HFFc6 (cell line): ENCODE data around the gene SIX5. TPM values are rescaled to one million over a fixed set of nuclear protein-coding genes. Genes with fewer than 3 reads are reported as not detected.
A peak's percentile ranks its signal among the peaks of the same experiment; 100 is the strongest.

Source experiments
- DNase-seq: peaks from one replicate; pipeline ENCODE4 v3.0.0-alpha.2; 2018
- H3K27ac Mint-ChIP-seq: 2 replicates; pipeline ENCODE4 v1.8.0; 2020; ENCODE audit warnings: mild to moderate bottlenecking, mixed read lengths
- H3K27me3 Mint-ChIP-seq: 2 replicates; pipeline ENCODE4 v1.8.0; 2021; ENCODE audit warnings: mild to moderate bottlenecking, moderate library complexity, mixed read lengths; ENCODE audit not compliant: insufficient read depth
- H3K36me3 Mint-ChIP-seq: 2 replicates; pipeline ENCODE4 v1.8.0; 2021; ENCODE audit warnings: low read depth, mixed read lengths
- H3K4me1 Mint-ChIP-seq: 2 replicates; pipeline ENCODE4 v1.8.0; 2020; ENCODE audit warnings: low read depth, mixed read lengths
- H3K4me3 Mint-ChIP-seq: 2 replicates; pipeline ENCODE4 v1.8.0; 2020; ENCODE audit warnings: mild to moderate bottlenecking, moderate library complexity, mixed read lengths
- H3K9me3 Mint-ChIP-seq: 2 replicates; pipeline ENCODE4 v1.8.0; 2020; ENCODE audit warnings: mild to moderate bottlenecking, mixed read lengths
- CTCF ChIP-seq: fragments of 200-600 bp; sonication (generic); IDR thresholded peaks from 2 replicates; pipeline ENCODE4 v1.5.0; 2021; ENCODE audit warnings: antibody characterized with exemption, mild to moderate bottlenecking
- total RNA-seq, 6 experiments: library from RNA; stranded (reverse); fragmentation: NEBNext Ultra II Directional; extraction: Animal tissue kit (Norgen Biotek cat#: 25700); gene quantifications; 2 replicates in 1 of 6; 3 replicates in 5 of 6; pipeline ENCODE4 v1.2.3, GENCODE V29; 2021

The SIX5 gene
- total RNA-seq, 6 experiments from 2014 or later, result 14.0 to 15.1 (median 14.4) TPM

GRCh38 chr19:45780448-45781213, 11.6 kb upstream of the SIX5 start:
- H3K36me3 Mint-ChIP-seq, result peaks cover 30% of the 10 kb centered on the region
- H3K27ac Mint-ChIP-seq, result peak overlapping the region; percentile 69
- TF ChIP-seq CTCF, result no peak

GRCh38 chr19:45780146-45780447, 11.0 kb upstream of the SIX5 start:
- peaks cover 35% of the 10 kb centered on the region for H3K4me1 Mint-ChIP-seq
- H3K4me3 Mint-ChIP-seq, result peak overlapping the region; percentile 83; the same call in 1 of the 2 replicates
- H3K27ac Mint-ChIP-seq, result no peak overlapping the region
- TF ChIP-seq CTCF, result no peak
- H3K9me3 Mint-ChIP-seq, result no peaks in the 10 kb centered on the region
- no peak for DNase-seq
- peaks cover 4% of the 10 kb centered on the region; the same call in 1 of the 2 replicates for H3K27me3 Mint-ChIP-seq
- peaks cover 30% of the 10 kb centered on the region for H3K36me3 Mint-ChIP-seq

More at GRCh38 chr19:45780448-45781213, 11.6 kb upstream of the SIX5 start:
- H3K4me1 Mint-ChIP-seq, result peaks cover 35% of the 10 kb centered on the region
- peak overlapping the region; percentile 83 for H3K4me3 Mint-ChIP-seq
- peaks cover 4% of the 10 kb centered on the region; the same call in 1 of the 2 replicates for H3K27me3 Mint-ChIP-seq
- DNase-seq, result no peak
- no peaks in the 10 kb centered on the region for H3K9me3 Mint-ChIP-seq

GRCh38 chr19:45779231-45780145, 10.4 kb upstream of the SIX5 start:
- Mint-ChIP-seq H3K4me3 (no peak overlapping the region), H3K9me3 (no peaks in the 10 kb centered on the region), H3K36me3 (peaks cover 30% of the 10 kb centered on the region), H3K4me1 (peaks cover 29% of the 10 kb centered on the region), H3K27me3 (peaks cover 4% of the 10 kb centered on the region; the same call in 1 of the 2 replicates), H3K27ac (peak overlapping the region; percentile 15; the same call in 1 of the 2 replicates)
- DNase-seq, result no peak
- TF ChIP-seq CTCF, result peak; percentile 49

GRCh38 chr19:45778010-45778661, 9.1 kb upstream of the SIX5 start:
- no peak for DNase-seq
- no peak for TF ChIP-seq CTCF
- no peak overlapping the region for H3K27ac Mint-ChIP-seq
- peaks cover 29% of the 10 kb centered on the region for H3K36me3 Mint-ChIP-seq
- peaks cover 15% of the 10 kb centered on the region for H3K4me1 Mint-ChIP-seq
- H3K9me3 Mint-ChIP-seq, result no peaks in the 10 kb centered on the region
- H3K27me3 Mint-ChIP-seq, result peaks cover 6% of the 10 kb centered on the region; the same call in 1 of the 2 replicates
- no peak overlapping the region for H3K4me3 Mint-ChIP-seq

- H3K27ac Mint-ChIP-seq, result no peak overlapping the region
- no peak for TF ChIP-seq CTCF
- H3K36me3 Mint-ChIP-seq, result peaks cover 30% of the 10 kb centered on the region
- peaks cover 9% of the 10 kb centered on the region for H3K4me1 Mint-ChIP-seq
- H3K9me3 Mint-ChIP-seq, result no peaks in the 10 kb centered on the region
- H3K27me3 Mint-ChIP-seq, result peaks cover 4% of the 10 kb centered on the region; the same call in 1 of the 2 replicates
- DNase-seq, result no peak
- no peak overlapping the region for H3K4me3 Mint-ChIP-seq
These were observed 8.4 kb upstream of the SIX5 start for GRCh38 chr19:45777395-45777961.
